Measurements from ENCODE around the gene BANF1.

DNA sequence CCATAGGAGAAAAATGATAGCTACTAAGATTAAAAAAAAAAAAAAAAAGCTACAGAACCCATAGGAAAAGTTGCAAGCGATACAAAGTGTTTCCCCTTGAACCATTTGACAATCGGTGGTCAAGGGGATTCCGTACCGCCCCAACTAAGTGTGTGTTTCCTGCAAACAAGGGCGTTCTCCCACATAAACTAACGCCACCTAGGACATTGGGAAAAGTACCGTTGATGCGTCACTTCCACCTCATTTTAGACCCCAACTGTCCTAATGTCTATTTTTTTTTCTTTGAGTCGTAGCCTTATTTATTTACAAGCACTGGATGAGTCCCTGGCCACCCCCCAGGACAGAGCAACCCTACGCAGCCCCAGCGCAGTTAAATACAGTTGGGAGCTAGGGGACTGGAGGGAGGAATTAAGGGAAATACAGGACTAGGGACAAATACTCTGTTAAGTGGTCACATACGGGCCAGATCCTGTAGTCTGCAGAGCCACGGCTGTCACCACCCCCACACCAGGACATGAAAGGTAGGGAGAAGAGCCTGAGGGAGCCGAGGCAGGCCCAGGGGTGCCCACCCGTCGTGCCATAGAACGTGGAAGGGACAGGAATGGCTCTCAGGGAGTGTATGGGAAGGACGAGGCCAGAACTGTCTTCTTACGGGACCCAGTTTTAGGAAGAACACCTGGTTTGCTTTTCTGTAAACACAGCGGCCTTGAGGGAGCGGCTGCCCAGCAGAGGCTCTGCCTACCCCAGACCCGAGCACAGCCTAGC is 19.3 kb upstream of the BANF1 start:
- TF ChIP-seq POLR2A (IDR thresholded peaks at IDR 0.05) (no peak), CTCF (IDR thresholded peaks at IDR 0.05) (no peak)

All from uterus (tissue), 2 donors.